CD4-positive, alpha-beta T cell treated with Interleukin-10 for 1 hour (primary cell): Measurements from ENCODE around the gene DCHS1.

ENCODE experiments used
- DNase-seq: peaks from one replicate; pipeline ENCODE4 v3.0.0-alpha.2; 2020

DCHS1 gene

DNA sequence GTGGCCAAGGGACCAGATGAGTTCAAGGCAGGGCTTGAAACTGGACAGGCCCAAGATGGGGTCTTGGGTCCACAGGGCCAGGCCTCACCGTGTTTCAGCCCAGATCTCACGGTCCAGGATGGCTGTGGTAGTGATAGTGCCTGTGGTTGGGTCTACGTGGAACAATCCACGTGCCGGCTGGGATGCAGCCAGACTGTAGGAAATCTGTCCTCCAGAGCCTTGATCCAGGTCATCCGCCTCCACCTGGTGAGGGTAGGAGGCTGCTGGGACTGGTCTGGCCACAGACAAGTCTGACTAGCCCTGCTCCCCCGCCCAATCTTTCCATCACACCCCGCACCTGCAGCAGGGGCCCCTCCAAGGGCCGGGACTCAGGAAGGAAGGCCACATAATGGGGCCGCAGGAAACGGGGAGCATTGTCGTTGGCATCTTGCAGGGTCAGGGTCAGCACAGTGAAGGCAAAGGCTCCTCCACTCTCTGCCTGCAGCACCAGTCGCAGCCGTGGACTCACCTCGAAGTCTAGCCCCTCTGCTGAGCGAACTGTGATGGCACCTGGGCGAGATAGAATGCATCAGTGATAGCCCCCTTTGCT is 29.7 kb downstream of the DCHS1 start:
- no peak for DNase-seq

GRCh38 chr11:6625156-6625831 is 30.3 kb downstream of the DCHS1 start:
- no peak for DNase-seq

DNA sequence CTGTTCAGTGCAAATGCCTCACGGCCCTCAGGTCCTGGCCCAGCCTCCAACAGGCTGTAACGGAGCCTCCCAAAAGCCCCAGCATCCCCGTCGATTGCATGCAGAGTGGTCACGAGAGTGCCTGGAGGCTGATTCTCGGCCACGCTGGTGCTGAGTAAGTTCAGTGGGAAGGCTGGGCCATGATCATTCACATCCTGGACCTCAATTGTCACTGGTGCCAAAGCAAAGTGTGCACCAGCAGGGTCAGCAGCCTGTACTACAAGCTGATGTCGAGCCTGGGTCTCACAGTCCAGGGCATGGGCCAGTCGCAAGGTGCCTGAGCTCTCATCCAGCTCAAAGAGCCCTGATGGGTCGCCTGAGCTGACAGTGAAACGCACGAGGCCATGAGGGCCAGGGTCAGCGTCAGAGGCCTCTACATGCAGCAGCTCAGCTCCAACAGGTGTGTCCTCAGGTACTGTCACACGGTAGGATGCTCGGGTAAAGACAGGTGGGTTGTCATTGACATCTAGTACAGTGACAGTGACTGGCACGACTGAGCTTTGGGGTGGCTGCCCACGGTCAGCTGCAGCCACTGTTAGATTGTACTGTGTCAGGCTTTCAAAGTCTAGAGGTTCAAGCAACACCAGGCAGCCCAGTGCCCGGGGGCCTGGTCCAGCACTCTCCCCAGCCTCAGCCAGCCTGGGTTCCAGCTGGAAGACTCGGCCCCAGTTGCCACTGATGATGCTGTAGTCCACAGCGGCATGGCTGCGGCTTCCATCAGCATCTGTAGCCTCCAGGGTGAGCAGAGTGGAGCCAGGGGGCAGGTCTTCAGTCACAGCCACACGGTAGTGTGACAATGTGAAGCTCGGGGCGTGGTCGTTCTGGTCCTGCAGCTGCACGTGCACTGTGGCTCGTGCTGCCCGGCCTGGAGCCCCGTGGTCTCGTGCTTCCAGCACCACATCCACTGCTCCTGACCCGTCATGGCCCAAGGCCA is 31.9 kb downstream of the DCHS1 start:
- no peak for DNase-seq

DNA sequence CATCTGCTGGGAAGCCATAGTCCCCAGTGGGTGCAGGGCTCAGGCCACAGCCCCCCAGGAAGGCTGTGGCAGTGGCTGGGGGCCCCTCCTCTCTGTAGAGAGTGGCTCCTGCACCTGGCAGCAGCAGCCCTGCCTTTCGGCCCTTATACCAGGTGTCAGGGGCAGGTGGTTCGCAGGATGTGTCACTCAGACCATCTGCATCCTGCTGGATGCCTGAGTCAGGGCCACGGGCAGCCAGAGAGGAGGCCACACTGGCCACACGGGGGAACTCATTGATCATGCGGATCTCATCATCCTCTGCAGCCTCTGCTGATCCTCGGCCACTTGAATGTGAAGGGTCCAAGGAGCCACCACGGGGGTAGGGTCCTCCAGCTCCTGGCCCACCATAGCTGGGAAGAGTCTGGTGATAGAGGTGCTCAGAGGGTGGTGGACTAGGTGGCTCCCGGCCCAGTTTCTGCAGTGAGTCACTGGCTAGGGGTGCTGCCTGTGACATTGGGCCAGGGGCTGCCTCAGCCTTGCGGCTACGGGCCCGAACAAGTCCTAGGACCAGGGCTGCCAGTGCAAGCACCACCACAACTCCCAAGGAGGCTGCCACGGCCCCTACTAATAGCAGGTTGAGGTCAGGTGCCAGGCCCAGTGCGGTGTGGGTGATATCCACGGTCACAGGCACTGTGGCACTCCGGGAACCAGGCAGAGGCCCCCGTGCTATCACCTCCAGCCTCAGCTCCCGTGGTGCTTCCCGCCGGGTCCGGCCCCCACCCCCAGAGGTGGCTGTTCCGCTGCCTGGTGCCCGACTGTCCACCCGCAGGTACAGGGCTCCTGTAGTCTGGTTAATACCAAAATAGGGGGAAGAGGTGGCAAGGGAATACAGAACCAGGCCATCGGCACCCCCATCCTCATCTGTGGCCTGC is 33.1 kb downstream of the DCHS1 start:
- no peak for DNase-seq

DNA sequence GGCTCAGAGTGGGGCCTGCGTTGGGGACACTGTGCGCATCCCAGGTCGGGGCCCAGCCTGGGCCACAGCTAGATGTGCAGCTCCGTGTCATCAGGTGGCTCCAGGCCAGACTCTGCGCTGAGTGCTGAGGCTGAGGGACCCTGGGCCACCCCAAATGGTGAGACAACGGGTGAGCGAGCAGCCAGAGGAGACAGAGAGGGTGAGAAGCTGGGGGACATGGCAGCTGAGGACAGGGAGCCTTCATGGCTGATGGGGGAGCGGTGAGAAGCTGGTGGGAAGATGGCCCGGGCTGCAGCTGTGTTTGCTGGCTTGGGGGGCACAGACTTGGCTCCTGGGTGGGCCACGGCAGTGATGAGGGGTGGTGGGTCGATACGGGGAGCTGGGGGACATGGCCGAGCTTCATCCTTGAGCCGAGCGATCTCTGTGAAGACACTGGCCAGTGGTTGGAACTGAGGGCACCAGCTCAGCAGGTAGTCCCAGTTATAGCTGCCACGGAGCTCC is 33.8 kb downstream of the DCHS1 start:
- no peak for DNase-seq

DNA sequence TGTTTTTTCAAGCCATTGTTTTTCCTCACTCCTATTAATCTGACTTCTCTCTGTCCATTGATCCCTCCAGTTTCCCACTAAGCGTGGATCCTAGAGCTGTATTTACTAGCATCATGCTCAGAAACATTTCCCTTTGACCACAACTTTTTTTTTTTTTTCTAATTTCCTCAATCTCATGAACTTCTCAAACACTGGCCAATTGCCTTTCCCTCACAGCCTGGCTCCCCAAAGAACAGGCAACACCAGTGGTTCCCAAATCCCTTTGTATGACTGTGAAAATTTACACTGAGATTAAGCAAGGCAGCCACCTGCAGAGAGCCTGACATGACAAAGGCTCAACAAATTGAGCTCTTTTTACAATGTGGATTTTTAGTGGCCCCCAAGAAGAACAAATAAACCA is 35.0 kb downstream of the DCHS1 start:
- DNase-seq, result no peak

- peak; percentile 94 for DNase-seq
Observed at GRCh38 chr11:6619004-6619745, 36.4 kb downstream of the DCHS1 start, which contains the start of gene TPP1. TSS of gene TPP1 (minus strand) at chr11:6619422. CDS start at chr11:6619400, 22 bp downstream.

DNA sequence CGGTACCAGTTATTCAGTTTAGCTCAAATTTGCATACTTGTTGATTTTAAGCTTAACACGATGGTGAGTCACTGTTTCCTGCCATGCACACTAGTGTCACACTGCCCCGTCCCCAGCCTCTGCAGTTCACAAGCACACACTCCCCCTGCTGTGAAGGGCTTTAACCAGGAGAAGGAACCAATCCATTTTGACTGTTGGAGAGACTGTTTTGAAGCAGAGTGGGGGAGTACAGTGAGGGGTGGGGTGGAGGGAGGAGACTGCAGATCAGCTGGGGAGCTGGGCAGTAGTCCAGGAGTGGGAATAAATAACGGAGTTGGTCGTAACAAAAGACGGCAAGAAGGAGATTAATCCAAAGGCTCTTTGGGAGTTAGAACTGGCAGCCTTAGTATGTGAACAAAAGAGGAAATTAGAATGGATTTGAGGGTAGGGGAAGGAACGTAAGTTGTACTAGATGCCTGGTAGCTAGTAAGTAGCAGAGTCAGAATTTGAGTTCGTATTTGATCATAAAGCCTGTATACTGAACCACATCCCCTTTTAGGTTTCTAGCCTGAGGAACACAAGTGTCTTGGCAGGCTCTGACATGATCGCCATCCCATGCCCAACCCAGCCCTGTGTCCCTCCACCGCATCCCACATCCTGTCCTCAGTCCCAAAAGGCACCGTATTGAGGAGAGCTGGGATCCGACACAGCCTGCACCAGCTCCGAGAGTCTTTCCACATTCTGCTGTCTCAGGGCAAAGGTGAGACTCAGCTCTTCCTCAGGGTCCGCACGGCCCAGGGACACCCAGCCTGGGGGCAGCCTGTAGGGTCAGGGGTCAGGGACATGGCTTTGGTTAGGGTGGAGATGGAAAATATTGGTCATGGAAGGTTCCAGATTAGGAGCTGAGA is 37.2 kb downstream of the DCHS1 start:
- peak; percentile 79 for DNase-seq

GRCh38 chr11:6617315-6617781 is 38.3 kb downstream of the DCHS1 start:
- no peak for DNase-seq

GRCh38 chr11:6616596-6617250 is 38.9 kb downstream of the DCHS1 start:
- DNase-seq, result no peak

- DNase-seq, result no peak
Observed at GRCh38 chr11:6615882-6616585, 39.6 kb downstream of the DCHS1 start.

- no peak for DNase-seq
Observed at GRCh38 chr11:6615046-6615445, 40.6 kb downstream of the DCHS1 start.

DNA sequence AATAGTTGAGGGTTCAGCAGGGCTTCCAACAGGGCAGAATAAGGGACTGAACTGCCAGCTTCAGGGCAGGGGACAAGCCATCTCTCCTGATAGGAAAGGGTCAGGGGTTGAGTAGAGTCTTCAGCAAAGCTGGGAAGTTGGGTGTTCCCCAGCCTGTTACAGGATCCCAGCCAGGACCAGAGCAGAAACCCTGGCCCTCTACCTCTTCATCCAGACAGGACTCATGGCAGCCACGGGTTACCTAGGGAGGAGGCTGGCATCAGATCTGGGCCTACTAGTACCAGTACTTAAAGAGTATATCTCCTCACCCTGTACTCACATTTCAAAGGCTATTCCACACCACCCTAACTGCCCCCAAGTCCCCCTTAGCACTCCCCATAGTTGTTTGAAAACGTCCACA is 41.2 kb downstream of the DCHS1 start:
- DNase-seq, result no peak

GRCh38 chr11:6613496-6613895 is 42.1 kb downstream of the DCHS1 start:
- DNase-seq, result no peak

- peak; percentile 96 for DNase-seq
Observed at GRCh38 chr11:6612213-6613041, 43.2 kb downstream of the DCHS1 start, which contains the start of gene TAF10. TSS of gene TAF10 (minus strand) at chr11:6612216. CDS start at chr11:6612189, 27 bp downstream.

DNA sequence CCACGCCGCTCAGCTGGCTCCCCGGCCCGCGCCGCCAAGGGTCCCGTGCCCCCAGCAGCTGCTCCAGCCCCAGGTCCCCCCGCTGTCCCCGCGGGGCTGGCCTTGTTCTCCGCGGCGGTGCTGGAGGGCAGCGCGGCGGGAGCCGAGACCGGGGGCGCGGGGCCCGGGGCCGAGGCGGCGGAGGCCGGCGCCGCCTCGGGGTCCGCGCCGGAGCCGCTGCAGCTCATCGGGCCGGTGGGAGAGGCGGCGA is 43.7 kb downstream of the DCHS1 start:
- DNase-seq, result no peak

- DNase-seq, result peak; percentile 39
Observed at GRCh38 chr11:6611092-6611962, 44.3 kb downstream of the DCHS1 start.
